Panc1 (cell line): Measurements from ENCODE around the gene RANGAP1. TPM values are rescaled to one million over a fixed set of nuclear protein-coding genes. Genes with fewer than 3 reads are reported as not detected.

Experiments used
- ATAC-seq: fragments of 200-7000 bp; cut with Tn5 transposase; 2 replicates; pipeline ENCODE4 v1.9.1; 2020; ENCODE audit warnings: mild to moderate bottlenecking, moderate library complexity
- BruUV-seq: library from RNA; stranded (reverse); fragments of 400-500 nt; replicated peaks from 2 replicates; lab custom pipeline; 2021; lab: Mats Ljungman, UMichigan
- CTCF ChIA-PET: fragments of 300-600 bp; sonication (Branson Sonifier 250); formaldehyde crosslinking; loops from one replicate; lab custom pipeline; 2022; ENCODE audit warnings: antibody characterized with exemption; lab: Charles Lee
- POLR2A ChIA-PET: fragments of 300-600 bp; sonication (Branson Sonifier 250); formaldehyde crosslinking; loops from one replicate; lab custom pipeline; 2022; ENCODE audit warnings: antibody characterized with exemption; lab: Charles Lee
- DNase-seq: peaks from one replicate; pipeline ENCODE4 v3.0.0-alpha.2; 2010; ENCODE audit warnings: low read depth, low spot score
- H3K27ac ChIP-seq: 2 replicates; pipeline ENCODE4 v1.5.1; 2011; ENCODE audit warnings: mild to moderate bottlenecking, low read length, inconsistent platforms
- H3K27me3 ChIP-seq: fragments of 200-500 bp; sonication (Bioruptor generic); 2 replicates; pipeline ENCODE4 v1.6.0; 2014; ENCODE audit warnings: low read length, inconsistent platforms; ENCODE audit not compliant: control insufficient read depth, insufficient read depth
- H3K36me3 ChIP-seq: fragments of 200-500 bp; sonication (Bioruptor generic); 2 replicates; pipeline ENCODE4 v1.5.1; 2014; ENCODE audit warnings: inconsistent platforms, mild to moderate bottlenecking, low read length, moderate library complexity; ENCODE audit not compliant: control insufficient read depth, insufficient read depth
- H3K4me1 ChIP-seq: 2 replicates; pipeline ENCODE4 v1.5.1; 2011; ENCODE audit warnings: inconsistent platforms, mild to moderate bottlenecking, low read length, moderate library complexity; ENCODE audit not compliant: control insufficient read depth, insufficient read depth
- H3K4me3 ChIP-seq, 2 experiments: 2 replicates each; pipeline ENCODE4 v1.5.1; 2011 to 2012; ENCODE audit warnings: low read depth in 2 of 2, low read length in 2 of 2, mild to moderate bottlenecking in 2 of 2, inconsistent platforms in 1 of 2, moderate library complexity in 1 of 2
- H3K9me3 ChIP-seq: fragments of 200-500 bp; sonication (Bioruptor generic); 2 replicates; pipeline ENCODE4 v1.5.1; 2014; ENCODE audit warnings: low read depth, mild to moderate bottlenecking, inconsistent platforms, low read length, moderate library complexity; ENCODE audit not compliant: control insufficient read depth, insufficient read depth
- POLR2AphosphoS5 ChIP-seq: IDR thresholded peaks from 2 replicates; pipeline ENCODE4 v1.6.1; 2012; ENCODE audit warnings: mild to moderate bottlenecking, low read depth, low read length, moderate library complexity
- SIN3A ChIP-seq: IDR thresholded peaks from 2 replicates; pipeline ENCODE4 v1.6.1; 2012; ENCODE audit warnings: low read depth, mild to moderate bottlenecking, low read length, moderate library complexity, borderline replicate concordance; ENCODE audit not compliant: insufficient read depth
- TCF7L2 ChIP-seq: IDR thresholded peaks from 2 replicates; pipeline ENCODE4 v1.6.1; 2011; ENCODE audit warnings: mild to moderate bottlenecking, low read depth, low read length, inconsistent platforms
- in situ Hi-C: cut with HindIII; loops from 2 replicates; pipeline ENCODE4 v1.10.0; 2016; ENCODE audit warnings: low sequenced_read_pairs, low pct_unique_long_range_greater_than_20kb
- intact Hi-C: fragments of 100-400 bp; cut with micrococcal nuclease; formaldehyde crosslinking; loops from one replicate; pipeline ENCODE4 v1.10.0; 2022; ENCODE audit not compliant: unreplicated experiment
- total RNA-seq: library from RNA; stranded (reverse); gene quantifications from one replicate; pipeline ENCODE4 v1.2.1, GENCODE V29; 2021; ENCODE audit not compliant: unreplicated experiment
- TF ChIP-seq, protein P1 (sequence below): fragments of 450-650 bp; IDR thresholded peaks from 2 replicates; pipeline ENCODE4 v1.5.1; 2017; ENCODE audit warnings: mild to moderate bottlenecking
- TF ChIP-seq, protein P2 (sequence below), 2 experiments: IDR thresholded peaks; 2 replicates each; pipeline ENCODE4 v1.6.1; 2011 to 2012; ENCODE audit warnings: low read depth in 2 of 2, control low read depth in 1 of 2, low read length in 1 of 2, mild to moderate bottlenecking in 1 of 2, moderate library complexity in 1 of 2; ENCODE audit not compliant: insufficient read depth in 1 of 2

The RANGAP1 gene
- total RNA-seq, 1 experiment from 2014 or later: 140 TPM

GRCh38 chr22:41223535-41223934 lies 62.5 kb downstream of the RANGAP1 start:
- no peak overlapping the region for H3K27ac ChIP-seq
- no peak for ATAC-seq
- ChIA-PET CTCF (no interaction called here), POLR2A (no interaction called here)
- intact Hi-C loops: no loop called here
- no peaks in the 10 kb centered on the region for H3K36me3 ChIP-seq
- H3K27me3 ChIP-seq: no peaks in the 10 kb centered on the region
- H3K9me3 ChIP-seq: no peaks in the 10 kb centered on the region
- H3K4me3 ChIP-seq: no peak overlapping the region
- TF ChIP-seq POLR2AphosphoS5: no peak
- no peak for TF ChIP-seq TCF7L2
- TF ChIP-seq, protein P1, sequence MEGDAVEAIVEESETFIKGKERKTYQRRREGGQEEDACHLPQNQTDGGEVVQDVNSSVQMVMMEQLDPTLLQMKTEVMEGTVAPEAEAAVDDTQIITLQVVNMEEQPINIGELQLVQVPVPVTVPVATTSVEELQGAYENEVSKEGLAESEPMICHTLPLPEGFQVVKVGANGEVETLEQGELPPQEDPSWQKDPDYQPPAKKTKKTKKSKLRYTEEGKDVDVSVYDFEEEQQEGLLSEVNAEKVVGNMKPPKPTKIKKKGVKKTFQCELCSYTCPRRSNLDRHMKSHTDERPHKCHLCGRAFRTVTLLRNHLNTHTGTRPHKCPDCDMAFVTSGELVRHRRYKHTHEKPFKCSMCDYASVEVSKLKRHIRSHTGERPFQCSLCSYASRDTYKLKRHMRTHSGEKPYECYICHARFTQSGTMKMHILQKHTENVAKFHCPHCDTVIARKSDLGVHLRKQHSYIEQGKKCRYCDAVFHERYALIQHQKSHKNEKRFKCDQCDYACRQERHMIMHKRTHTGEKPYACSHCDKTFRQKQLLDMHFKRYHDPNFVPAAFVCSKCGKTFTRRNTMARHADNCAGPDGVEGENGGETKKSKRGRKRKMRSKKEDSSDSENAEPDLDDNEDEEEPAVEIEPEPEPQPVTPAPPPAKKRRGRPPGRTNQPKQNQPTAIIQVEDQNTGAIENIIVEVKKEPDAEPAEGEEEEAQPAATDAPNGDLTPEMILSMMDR: no peak
- TF ChIP-seq, protein P2, sequence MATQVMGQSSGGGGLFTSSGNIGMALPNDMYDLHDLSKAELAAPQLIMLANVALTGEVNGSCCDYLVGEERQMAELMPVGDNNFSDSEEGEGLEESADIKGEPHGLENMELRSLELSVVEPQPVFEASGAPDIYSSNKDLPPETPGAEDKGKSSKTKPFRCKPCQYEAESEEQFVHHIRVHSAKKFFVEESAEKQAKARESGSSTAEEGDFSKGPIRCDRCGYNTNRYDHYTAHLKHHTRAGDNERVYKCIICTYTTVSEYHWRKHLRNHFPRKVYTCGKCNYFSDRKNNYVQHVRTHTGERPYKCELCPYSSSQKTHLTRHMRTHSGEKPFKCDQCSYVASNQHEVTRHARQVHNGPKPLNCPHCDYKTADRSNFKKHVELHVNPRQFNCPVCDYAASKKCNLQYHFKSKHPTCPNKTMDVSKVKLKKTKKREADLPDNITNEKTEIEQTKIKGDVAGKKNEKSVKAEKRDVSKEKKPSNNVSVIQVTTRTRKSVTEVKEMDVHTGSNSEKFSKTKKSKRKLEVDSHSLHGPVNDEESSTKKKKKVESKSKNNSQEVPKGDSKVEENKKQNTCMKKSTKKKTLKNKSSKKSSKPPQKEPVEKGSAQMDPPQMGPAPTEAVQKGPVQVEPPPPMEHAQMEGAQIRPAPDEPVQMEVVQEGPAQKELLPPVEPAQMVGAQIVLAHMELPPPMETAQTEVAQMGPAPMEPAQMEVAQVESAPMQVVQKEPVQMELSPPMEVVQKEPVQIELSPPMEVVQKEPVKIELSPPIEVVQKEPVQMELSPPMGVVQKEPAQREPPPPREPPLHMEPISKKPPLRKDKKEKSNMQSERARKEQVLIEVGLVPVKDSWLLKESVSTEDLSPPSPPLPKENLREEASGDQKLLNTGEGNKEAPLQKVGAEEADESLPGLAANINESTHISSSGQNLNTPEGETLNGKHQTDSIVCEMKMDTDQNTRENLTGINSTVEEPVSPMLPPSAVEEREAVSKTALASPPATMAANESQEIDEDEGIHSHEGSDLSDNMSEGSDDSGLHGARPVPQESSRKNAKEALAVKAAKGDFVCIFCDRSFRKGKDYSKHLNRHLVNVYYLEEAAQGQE (IDR thresholded peaks at IDR 0.05; ENCODE audit: insufficient read depth in 1 of 2, low read depth in 2 of 2, low read length in 1 of 2): no peak
- TF ChIP-seq SIN3A: no peak
- in situ Hi-C loops: no loop called here
- no peak for DNase-seq
- no peaks in the 10 kb centered on the region for H3K4me1 ChIP-seq
- BruUV-seq: no TSS peak

DNA sequence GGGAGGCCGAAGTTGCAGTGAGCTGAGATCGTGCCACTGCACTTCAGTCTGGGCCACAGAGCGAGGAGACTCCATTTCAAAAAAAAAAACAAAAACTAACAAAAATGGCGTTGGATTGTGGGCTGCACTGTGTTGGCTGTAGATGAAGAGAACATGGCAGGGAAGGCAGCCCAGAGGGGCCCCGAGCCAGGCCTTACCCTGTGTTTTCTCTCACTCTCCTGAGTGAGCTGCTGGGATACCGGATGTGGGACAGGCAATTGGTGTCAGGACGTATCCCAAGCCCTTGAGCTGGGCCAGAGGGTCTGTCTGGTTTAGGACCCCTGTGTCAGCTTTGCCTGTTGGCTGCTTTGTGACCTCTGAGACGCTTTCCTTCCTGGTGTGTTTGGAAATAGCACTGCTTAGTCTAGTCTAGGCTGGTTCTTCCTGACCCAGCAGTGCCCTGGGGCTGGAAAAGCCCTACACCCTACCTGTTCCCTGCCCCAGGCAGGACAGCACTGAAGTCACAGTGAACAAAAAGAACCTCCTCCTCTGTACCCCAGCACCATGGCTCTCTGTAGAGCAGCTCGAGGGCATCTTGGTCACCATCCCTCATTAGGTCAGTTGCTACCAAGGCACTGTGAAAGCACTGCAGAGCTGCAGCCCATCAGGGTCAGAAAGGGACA lies 63.0 kb downstream of the RANGAP1 start:
- no TSS peak for BruUV-seq
- Histone ChIP-seq H3K27me3 (no peaks in the 10 kb centered on the region), H3K4me3 (no peak overlapping the region), H3K36me3 (no peaks in the 10 kb centered on the region), H3K9me3 (no peaks in the 10 kb centered on the region), H3K4me1 (no peaks in the 10 kb centered on the region), H3K27ac (no peak overlapping the region)
- no peak for DNase-seq
- TF ChIP-seq, protein P2 (IDR thresholded peaks at IDR 0.05; ENCODE audit: insufficient read depth in 1 of 2, low read depth in 2 of 2, low read length in 1 of 2): no peak
- TF ChIP-seq POLR2AphosphoS5 (no peak), SIN3A (no peak), TCF7L2 (no peak)
- TF ChIP-seq, protein P1: no peak
- 0 out of 2 replicates have a peak, but pooled peaks have one; percentile 38 for ATAC-seq
- ChIA-PET POLR2A (no interaction called here), CTCF (no interaction called here)
- in situ Hi-C loops (no loop called here), intact Hi-C loops (no loop called here)
